Endothelial cell of umbilical vein (primary cell): ENCODE data around the gene UBAC1.

ENCODE experiments used
- CTCF ChIP-seq, 2 donors: IDR thresholded peaks; 1 replicate in 1 of 2; 2 replicates in 1 of 2; pipeline ENCODE4 v1.5.1; 2011; ENCODE audit warnings: low read length in 2 of 2, mild to moderate bottlenecking in 2 of 2, moderate library complexity in 2 of 2, control low read depth in 1 of 2, inconsistent platforms in 1 of 2, low read depth in 1 of 2; ENCODE audit not compliant: insufficient read depth in 1 of 2; ENCODE audit errors: extremely low read depth in 1 of 2
- EZH2 ChIP-seq: IDR thresholded peaks from 2 replicates; pipeline ENCODE4 v1.6.1; 2012; ENCODE audit warnings: borderline replicate concordance, low read depth, mild to moderate bottlenecking, moderate library complexity, low read length, inconsistent platforms; ENCODE audit not compliant: severe bottlenecking
- JUN ChIP-seq: IDR thresholded peaks from 2 replicates; pipeline ENCODE4 v1.6.1; 2011; ENCODE audit warnings: borderline replicate concordance, low read depth; ENCODE audit not compliant: insufficient read length, insufficient read depth
- MAX ChIP-seq: IDR thresholded peaks from 2 replicates; pipeline ENCODE4 v1.6.1; 2011; ENCODE audit not compliant: insufficient read depth, insufficient read length
- MYC ChIP-seq: IDR thresholded peaks from one replicate; pipeline ENCODE4 v1.6.1; 2011; ENCODE audit warnings: mild to moderate bottlenecking, low read depth, low read length
- POLR2A ChIP-seq: IDR thresholded peaks from 2 replicates; pipeline ENCODE4 v1.6.1; 2012; ENCODE audit warnings: low read depth, mild to moderate bottlenecking, control low read depth, low read length
- POLR2AphosphoS5 ChIP-seq: IDR thresholded peaks from 2 replicates; pipeline ENCODE4 v1.6.1; 2012; ENCODE audit warnings: low read depth, mild to moderate bottlenecking, control low read depth, low read length, moderate library complexity; ENCODE audit not compliant: insufficient read depth

- TF ChIP-seq CTCF (IDR thresholded peaks at IDR 0.05; ENCODE audit: extremely low read depth in 1 of 2, insufficient read depth in 1 of 2, low read depth in 1 of 2, low read length in 2 of 2) (no peak), MYC (no peak), EZH2 (no peak), POLR2A (no peak), MAX (no peak), JUN (no peak), POLR2AphosphoS5 (no peak)
These were observed 60.0 kb downstream of the UBAC1 start for GRCh38 chr9:135901031-135901758.
